ENCODE measurements around the gene NBPF3. TPM values are rescaled to one million over a fixed set of nuclear protein-coding genes. Genes with fewer than 3 reads are reported as not detected.

Gene NBPF3
- total RNA-seq, 1 experiment from 2014 or later, result 12.3 TPM

DNA sequence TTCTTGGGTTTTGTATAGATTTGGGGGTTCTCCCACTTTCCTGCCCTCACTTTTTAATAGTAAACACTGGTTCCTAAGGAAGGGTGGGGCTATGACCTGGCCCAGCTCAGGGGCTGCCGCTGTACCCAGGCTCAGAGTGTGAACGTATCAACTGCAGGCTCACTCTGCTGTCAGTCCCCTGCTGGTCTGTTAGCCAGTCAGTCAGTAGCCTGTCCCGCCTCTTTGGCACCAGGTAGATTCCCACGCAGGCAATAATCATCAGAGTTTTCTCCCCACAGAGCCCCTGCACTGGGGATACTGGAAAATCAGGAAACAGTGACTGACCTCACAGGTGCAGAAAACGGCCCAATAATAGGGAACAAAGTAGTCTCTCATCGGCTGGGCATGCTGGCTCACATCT is 54.3 kb downstream of the NBPF3 start:
- DNase-seq (ENCODE audit: low read depth), result no peak

DNA sequence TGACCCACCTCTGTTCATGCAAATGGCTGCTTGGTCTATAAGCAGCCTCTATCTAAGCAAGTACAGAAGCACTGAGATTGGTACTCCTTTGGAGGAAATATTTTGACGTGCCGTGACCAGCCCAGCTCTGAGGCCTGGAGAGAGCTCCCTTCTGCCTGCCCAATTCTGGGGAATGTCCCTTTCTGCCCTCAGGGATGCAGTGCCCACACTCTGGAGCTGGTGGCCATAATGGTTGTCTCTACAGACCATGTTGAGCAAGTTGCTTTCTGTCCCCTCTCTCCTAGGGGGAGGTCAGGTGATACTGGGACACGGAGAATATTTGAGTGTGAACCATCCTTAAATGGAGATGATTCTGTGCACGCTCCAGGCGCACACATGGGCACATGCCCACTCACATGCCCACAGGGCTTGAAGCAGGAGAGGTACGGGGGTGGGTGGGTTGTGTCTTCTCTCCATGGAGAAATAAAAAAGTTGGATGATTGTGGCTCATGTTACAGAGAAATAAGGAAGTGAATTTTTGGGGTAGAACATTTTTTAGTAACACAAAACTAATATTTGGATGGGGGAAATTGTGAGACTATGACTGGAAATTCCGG is 55.4 kb downstream of the NBPF3 start:
- DNase-seq (ENCODE audit: low read depth), result no peak

DNA sequence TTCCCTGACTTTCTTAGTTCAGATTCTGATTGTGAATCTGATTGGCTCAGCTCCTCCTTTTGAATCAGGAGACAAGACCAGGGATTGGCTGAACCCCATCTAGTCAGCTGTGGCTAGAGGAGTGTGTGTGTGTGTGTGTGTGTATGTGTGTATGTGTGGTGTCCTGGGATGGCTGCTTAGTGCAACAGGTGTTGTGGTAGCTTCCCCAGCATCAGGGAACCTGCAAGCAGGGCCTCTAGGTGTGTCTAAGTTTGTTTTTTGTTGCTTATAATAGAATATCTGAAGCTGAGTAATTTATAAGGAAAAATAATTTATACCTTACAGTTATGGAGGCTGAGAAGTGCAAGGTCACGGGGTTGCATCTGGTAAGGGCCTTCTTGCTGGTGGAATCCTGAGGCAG is 56.1 kb downstream of the NBPF3 start:
- no peak for DNase-seq (ENCODE audit: low read depth)

DNA sequence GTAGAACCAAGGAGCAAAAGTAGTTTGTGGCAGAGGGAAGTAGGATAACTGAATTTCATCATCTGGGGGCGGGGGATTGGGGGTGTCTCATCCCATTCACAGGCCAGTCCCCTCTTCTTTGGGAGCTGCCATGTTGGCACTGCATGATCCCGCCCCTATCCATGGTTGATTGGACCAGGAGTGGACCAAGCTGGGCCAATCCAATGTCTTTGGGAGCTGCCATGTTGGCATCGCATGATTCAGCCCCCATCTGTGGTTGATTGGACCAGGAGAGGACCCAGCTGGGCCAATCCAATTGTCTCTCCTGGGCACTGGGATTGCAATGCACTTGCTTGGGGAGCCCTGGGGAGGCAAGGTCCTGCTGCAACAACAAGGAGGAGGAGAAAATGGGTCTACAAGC is 56.9 kb downstream of the NBPF3 start:
- DNase-seq (ENCODE audit: low read depth), result peak; percentile 32

DNA sequence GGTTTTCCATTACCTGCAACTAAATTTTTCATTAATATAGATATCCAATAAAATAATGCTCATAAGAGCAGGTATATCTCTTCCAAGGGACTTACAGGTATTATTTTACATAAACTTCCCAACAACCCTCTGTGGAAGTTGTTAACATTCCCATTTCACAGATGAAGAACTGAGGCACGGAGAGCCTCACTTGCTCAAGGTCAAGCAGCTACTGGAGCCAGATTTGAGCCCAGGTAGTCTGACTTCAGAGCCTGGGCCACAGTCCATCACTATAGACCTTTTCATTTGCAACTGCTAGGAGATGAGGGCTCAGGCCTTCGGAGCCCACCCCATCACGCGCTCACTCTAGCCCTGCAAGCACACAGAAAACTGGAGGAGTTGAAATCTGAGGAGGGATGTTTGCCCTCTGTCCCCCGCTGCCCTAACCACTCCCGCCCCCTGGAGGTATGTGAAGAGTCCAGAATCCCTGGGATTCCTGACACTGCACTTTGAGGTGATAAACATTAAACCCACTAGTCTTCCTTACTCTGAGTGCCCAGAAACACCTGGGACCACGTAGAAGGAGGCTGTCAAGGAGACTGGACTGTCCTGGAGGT is 57.6 kb downstream of the NBPF3 start:
- DNase-seq (ENCODE audit: low read depth), result no peak

DNA sequence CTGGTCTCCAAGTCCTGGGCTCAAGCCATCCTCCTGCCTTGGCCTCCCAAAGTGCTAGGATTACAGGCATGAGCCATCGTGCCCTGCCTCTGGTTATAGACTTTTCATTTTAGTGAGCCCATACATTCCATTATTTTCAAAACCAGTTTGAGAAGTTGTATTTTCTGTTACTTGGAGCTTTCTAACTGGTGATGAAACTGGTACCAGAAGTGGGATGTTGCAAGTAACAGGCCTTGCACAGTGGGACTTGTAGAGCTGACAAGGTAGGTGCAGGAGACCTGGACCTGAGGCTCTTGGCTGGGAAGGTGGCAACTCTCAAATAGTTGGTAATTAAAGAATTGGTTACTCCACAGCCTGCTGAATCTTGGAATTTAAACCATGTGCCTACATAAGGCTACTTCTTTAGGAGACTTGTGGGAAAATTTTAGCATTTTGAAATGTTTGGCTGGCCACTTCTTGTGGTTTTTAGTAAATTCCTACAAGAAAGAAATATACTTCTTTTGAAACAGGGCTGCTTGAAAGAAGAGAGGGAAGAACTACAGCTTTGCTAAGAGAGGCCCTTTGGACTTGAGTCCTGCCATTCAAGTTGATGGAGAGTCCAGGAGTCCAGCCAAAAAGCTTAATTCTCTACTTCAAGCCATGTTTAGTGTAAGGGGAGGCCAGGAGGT is 59.5 kb downstream of the NBPF3 start:
- DNase-seq (ENCODE audit: low read depth), result no peak

DNA sequence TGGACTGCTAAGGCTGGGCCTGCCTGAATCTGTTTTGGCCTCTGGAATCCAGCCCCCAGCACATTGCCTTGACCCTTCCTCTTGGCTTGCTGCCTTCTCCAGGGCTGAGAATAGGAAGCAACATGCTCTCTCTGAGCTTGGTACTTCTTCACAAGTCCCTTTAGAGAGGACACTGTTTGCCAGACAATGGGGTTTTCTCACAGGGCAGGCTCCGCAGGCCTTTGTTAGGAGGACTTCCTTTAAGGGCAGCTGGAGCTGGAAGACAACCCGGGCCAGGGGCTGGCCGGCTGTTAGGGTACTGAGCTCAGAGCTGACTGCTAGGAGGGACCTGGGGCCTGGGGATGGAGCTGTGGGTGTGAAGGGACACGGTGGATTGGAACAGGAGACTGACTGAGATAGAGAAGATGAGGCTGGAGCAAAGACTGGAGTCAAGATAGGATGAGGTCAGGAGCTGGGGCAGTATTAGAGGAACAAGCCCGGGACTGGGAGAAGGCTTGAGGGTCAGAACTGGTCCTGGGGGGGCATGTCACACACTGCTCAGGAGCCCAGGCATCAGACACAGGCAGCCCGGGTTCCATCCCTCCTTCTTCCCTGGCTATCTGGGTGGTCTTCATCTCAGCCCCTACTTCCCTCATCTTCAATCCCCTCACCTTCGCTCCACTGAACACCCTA is 63.9 kb downstream of the NBPF3 start:
- DNase-seq (ENCODE audit: low read depth), result no peak

DNA sequence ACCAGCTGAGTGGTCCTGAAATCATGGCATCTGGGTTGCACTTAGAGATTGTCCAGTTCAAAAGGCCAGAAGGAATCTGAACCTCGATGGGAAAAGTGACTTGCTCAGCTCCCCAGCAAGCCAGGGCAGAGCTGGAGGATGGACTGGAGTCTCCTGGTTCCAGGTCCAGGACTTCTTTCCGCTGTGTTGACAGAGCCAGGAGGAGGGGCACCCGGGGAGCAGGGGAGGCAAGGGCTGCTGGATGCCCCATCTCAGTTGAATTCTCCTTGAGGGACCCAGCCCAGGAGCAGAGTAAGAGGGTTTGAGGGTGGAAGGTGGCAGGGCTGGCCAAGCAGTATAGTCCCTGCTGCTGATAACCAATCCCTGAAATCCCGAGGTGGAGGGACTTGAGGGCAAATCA is 66.9 kb downstream of the NBPF3 start:
- DNase-seq (ENCODE audit: low read depth), result no peak

DNA sequence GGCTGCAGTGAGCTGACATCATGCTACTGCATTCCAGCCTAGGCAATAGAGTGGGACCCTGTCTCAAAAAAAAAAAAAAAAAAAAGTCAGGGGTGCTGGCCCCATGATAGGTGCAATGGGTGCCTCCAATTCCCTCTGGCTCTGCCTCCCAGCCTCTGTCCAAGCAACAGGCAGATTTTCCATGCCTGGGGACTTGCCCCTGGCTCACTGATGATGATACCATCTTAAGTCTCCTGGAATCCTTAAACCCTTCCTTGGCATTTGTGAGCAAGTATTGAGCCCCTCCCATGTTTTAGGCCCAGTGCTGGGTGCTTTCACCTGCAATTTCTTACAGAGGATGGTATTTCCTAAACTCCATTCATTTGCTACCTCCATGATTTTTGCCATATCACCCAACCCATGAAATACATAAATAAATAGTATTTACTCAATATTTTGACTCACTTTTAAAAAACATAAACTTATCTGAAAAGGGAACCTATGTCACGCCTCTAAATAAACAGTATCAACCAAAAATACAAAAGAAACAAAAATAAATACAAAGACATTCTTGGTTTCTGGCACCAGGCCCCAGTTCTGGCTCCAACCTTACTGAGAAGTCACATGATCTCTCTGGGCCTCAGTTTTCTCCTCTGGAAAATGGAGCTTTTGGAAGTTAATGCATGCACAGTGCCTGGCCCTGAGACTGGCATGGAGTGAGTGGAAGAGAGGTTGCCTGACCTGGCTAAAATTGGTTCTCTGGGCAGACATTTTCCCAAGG is 67.8 kb downstream of the NBPF3 start:
- no peak for DNase-seq (ENCODE audit: low read depth)

DNA sequence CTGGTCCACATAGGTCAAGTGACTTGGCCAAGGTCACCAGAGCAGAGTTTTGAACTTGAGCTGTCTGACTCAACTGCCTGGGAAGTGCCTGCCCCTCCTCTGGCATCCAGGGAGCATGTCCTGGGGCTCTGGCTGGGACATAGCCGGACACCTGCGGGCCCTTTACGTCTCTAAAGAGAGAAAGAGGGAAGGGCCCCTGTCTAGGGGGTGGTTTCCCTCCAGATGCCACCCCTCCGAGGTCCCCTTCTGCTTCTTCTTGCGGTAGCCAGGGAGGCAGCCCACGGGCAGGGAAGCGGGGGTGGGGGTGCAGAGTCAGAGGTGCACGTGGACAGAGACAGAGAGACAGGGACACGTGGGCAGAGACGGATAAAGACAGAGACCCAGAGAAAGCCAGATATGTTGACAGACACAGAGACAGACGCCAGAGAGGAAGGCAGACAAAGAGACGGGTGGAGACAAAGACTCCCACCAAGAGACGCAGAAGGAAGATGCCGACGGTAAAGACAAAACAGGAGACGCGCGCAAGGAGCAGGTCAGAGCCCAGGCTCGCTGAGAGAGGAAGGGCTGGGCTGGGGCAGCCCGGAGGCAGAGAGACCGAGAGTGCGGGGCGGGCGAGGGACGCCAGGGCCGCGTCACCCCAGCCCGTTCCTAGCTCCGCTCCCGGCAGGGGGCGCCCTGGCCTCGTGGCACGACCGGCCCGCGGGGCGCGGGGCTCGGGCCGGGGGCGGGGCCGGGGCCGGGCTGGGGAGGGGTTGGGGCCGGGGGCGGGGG is 68.8 kb downstream of the NBPF3 start:
- no peak for DNase-seq (ENCODE audit: low read depth)

DNA sequence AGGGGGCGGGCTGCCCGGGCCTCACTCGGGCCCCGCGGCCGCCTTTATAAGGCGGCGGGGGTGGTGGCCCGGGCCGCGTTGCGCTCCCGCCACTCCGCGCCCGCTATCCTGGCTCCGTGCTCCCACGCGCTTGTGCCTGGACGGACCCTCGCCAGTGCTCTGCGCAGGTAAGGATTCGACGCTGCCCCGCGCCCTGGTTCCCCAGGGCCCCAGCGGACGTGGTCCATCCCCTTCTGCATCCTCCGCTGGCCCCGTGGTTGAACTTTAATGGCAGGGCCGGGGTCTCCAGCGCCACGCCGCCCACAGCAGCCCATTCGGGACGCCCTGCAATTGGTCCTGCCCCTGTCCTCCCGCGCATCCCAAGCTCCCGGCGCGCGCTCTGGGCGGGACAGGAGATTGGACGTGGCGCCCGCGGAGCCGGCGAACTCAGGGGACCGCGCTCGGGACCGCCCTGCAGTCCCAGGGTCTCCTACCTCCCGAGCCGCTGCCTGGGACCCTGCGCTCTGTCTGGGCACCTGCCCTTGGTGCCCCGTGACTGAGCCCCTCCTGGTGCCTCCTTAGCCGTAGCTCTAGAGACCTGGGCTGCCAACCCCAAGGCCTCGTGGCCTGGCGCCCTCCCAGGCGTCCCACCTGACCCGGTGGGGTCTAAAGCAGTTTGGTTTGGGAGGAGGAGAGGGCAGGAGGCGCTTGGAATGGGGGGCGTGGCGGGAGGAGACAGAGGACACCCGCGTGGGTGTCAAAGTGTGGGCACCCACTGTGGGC is 69.6 kb downstream of the NBPF3 start, which contains the start of gene ALPL:
TSS of gene ALPL (plus strand) at position 73 of the 762 bp plus-strand sequence. CDS start 44,659 bp downstream, outside the sequence.
- no peak for DNase-seq (ENCODE audit: low read depth)

DNA sequence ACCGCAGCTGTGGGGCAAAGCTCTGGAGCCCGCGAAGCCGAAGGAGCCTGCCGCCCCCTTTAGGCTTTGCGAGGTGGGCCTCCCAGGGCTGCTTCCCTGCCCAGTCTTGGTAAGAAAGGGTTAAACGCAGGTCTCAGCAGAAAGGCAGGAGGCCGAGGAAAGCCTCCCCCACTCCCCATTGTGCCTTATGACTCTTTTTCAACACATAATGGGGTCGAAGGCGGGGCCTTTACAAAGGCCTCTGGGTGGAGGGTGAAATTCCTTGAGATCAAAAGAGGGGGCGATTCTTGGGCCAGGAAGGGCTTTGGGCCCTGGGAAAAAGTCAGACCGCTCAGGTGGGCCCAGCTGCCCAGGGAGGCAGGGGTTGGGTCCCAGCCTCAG is 70.2 kb downstream of the NBPF3 start:
- no peak for DNase-seq (ENCODE audit: low read depth)

DNA sequence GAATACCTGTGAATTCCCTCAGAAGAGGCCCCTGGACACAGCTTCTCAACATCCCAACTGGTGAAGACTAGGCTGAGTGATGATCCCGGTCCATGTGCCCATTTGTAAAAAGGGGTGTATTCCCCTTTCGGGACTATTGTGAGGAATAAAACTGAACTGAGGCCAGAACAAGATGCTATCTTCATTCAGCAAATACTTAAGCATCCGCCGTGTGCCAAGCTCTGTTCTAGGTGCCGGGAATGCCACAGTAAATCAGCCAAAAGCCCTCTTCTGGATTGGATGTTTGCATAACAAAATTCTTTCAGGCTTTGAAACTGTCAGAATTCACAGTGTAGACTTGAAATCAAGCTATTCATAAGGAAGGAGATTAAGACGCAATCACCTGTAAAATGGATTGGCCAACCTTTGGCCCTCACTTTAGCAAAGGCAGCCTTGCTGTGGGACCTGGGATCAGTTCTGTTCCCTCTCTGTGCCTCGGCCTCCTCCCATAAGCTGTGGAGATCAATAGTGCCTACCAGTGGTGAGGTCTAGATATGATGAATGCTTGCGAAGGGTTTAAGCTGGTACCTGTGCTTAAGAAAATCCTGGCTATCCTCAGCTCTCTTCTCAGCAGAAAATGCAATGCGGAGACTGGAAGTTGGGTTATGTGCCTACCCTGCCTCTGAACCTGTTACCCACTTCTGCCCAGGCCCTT is 71.1 kb downstream of the NBPF3 start:
- no peak for DNase-seq (ENCODE audit: low read depth)

DNA sequence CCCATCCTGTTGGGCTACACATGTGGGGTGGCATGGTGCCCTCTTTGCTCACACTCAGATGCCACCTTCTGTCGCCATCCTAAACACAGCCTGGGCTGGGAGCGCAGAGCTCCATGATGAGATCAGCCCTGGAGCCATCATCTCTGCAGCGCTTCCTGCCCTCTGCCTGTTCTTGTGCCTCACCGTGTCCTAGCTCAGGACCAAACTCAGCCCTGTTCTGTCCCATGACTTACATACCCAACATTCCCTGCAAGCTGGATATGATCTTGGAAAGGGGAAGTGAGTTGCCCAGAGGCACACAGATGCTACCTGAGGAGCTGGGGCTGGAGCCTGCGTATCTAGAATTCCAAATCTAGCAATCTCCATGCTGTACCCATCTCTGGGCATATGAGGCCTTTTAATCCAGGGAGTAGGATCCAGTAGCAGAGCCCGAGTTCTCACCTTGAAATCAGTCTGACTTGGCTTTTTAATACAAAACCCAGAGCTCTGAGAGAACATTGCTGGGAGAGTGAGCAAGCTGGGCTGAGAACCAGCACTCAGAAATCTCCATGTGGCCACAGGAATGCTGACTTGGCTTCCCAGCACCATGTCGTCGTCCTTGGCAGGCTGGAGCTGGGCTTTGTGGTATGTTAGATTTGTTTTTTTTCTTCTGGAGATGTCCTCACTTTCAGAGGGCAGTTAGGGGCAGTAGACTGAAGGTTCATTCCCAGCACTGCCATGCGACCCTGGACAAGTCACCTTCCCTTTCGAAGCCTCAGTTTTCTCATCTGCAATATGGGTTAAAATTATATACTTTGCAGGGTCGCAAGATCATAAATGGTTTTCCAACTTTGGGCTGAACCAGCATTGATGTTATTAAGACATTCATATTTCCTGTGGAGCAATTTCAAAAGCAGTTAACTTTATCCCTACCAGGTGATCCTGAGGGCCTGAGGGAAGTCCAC is 71.9 kb downstream of the NBPF3 start:
- peak; percentile 49 for DNase-seq (ENCODE audit: low read depth)

DNA sequence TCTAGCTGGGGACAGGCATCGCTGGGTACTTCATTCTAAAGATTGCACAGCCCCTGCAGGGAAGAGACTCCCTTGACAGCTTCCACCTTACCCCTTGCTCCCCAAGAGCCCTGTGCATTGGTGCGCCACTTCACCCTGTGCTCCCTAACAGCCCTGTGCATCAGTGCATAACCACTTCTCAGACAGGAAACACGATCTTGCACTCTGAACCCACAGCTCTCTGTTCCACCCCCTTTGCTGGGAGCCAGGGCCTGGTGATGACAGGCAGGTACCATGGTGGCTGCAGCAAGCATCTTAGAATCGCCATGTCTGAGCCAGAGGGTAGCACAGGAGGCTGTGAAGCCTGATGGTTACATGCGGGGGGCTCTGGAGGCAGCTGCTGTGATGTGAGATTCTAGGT is 74.3 kb downstream of the NBPF3 start:
- DNase-seq (ENCODE audit: low read depth), result no peak

DNA sequence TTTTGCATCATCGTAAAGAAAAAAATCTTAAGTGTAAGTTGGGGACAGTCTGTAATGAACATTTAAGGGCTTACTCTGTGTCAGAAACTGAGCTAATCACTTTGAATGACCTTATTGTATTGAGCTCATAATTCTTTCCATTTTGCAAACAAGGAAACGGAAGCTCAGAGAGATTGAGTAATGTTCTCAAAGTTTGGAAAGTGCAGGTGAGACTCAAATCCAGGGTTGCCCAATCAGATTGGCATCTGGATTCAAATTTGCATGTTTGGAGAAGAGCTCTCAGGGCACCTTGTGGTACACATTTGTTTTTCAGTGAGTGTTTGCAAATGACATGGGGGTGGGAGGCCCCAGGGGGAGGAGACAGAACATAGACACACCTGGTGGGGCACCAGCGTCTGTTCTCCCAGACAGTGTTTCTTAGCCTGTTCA is 77.2 kb downstream of the NBPF3 start:
- no peak for DNase-seq (ENCODE audit: low read depth)

DNA sequence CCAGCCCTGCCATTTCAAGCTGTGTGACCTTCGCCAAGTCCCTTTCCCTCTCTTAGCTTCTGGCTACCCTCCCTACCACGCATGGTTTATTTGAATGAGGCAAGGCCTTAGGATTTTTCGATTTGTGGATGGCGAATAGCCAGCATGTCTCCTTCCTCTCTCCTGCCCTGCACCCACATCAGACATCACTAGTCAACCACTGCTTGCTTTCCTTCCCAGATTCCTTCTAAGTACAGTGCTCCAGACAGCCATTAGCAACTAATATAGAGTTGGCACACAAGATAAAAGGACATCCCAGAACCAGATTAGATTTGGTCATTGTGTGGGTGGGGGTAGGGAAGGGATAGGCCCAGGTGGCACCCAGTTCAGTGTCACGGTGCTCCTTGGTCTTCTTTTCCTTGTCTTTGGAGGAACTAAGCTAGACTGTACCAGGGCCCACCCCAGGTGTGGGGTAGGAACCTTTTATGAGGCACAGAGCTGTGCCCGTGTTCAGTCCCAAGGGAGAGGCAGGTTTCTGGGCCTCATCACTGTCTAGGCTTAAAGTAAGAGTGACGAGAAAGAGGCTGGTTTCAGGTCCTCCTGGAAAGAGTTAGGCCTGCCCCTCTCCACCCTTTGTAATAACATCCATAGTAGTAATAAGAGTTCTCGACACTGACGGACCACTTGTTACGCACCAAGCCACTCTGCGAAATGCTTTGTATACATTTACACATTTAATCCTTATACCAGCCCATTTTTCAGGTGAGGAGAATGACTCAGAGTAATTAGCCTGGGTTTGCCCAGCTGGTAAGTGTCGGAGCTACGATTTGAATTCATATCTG is 77.9 kb downstream of the NBPF3 start:
- DNase-seq (ENCODE audit: low read depth), result no peak
